HG03135 (cell line): ENCODE measurements around the gene TBRG4.
"Not testable (repeated sequence)": the region's sequence is repeated elsewhere in the genome, so short reads cannot be mapped to it uniquely, and the experiment has no call there.

Source experiments
- ATAC-seq: cut with Tn5 transposase; IDR thresholded peaks from one replicate; pipeline ENCODE4 v1.9.1; 2021; ENCODE audit warnings: mild to moderate bottlenecking, moderate library complexity; ENCODE audit not compliant: unreplicated experiment

The TBRG4 gene

DNA sequence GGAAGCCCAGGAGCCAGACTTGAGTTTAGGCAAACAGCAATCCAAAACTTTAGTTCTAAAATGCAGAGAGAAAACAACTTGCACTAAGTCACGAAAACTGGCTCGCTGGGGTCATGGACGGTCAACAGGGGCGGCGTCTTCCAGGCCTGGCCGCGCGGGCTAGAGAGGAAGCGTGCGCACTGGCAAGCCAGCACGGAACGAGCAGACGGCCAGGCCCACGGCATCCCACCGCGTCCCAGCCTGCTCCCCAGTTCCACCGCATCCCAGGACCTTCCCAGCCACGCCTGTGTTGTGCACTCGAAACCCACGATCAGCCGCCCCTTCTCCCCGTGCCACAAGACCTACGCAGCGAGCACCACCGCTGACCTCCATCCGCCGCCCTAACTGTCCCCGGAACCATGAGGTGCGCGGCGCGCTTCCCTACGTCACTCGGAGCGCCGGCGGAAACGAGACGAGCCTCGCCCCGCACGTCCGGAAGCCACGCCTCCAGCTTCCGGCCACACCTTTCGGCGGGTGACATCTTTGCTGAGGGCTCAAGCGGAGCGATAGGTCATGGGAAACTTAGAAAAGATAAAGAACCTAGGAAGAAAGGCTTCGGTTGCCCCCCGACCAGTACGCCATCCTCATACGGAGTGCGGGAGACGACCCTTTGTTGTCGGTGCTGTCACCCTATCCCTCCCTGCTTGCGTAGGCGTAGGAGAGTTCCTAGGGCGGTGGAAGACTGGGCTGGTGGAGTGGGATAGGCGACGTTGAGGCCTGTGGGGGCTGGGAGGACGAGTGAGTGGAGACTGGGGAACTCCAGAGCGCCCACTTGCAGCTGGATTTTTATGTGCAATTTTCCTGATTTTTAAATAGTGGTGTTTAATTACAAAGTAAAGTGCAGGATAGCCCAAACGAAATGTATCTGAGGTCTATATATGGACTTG lies at the start of gene TBRG4:
TBRG4 (minus strand) TSS at position 400 of the 926 bp plus-strand sequence. CDS start 2,460 bp downstream, outside the sequence.
- ATAC-seq = peak; percentile 94

GRCh38 chr7:45161138-45161537 lies 49.6 kb upstream of the TBRG4 start:
- ATAC-seq = no peak

DNA sequence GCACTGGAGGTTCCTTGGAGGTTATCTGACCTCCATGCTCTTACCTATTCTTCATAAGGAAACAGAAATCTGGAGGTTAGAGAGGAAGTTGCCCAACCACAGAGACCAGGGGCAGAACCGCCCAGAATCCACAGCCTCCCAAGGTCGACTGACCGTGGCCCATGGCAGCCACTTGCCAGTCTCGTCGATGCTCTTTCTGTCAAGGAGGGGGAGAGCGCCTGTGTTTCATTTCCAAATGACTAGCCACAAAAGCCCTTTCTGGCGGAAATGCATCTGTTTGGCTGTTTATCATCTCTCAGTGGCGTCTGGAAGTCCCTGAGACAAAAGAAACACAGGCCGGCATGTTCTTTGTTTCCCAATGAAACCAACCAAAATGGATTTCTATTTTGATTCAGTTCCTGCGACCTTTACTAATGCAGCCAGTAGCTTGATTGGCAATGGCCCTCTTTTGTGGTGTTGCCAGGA lies 49.0 kb upstream of the TBRG4 start:
- ATAC-seq = no peak

- ATAC-seq = no peak
Observed at GRCh38 chr7:45159296-45159695, 47.8 kb upstream of the TBRG4 start.

- ATAC-seq = no peak
Observed at GRCh38 chr7:45158471-45158870, 47.0 kb upstream of the TBRG4 start.

DNA sequence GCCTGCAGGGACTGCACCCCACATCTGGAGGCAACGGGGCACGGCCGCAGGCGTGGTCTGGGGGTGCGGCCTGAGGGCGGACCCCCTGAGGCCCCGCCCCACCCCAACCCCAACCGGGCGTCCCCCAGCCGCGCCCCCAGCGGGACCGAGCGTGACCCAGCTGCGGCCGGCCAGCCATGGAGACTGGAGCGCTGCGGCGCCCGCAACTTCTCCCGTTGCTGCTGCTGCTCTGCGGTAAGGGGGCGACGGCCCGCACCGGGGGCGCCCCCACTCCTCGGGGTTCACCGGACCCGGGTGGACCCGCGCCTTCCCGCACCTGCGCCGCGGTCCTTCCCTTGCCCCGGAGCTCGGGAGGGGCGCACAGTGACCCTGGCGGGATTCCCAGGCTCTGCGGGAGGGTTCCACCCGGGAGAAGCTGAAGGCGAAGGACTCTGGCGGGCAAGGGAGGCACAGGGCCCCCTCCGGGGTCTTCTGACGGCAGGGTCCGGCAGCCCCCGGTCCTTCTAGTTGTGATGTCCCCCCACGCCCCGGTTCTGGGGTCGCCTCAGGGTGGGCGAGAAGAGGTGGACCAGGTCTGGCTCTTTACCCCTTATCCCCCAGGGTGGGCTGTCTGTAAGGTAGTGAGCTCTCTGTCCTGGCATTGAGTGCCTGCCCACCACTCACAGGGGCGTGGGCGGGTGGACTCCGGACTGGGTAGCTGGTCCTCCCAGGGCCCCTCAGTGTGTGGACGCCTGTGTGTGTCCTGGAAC lies 46.3 kb upstream of the TBRG4 start, which contains the start of gene RAMP3:
RAMP3 (plus strand) TSS at position 139 of the 749 bp plus-strand sequence; CDS start at position 177, 38 bp downstream.
- no peak for ATAC-seq

DNA sequence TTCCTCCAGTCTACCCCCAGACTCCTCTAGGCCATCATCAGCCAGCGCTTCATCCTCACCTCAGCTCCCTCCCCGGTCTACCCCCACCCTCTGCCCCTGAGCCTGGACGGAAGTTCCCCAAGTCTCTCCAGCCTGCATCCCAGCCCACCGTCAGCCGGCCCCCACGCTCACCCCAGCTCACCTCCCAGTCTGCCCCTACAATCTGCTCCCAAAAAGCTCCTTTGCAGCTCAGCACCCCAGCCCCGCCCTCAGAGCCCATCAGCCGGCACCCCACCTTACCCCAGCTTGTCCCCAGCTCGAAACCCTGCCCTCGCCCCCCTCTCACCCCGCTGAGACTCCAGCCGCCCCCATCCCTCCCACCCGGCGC lies 45.8 kb upstream of the TBRG4 start:
- no peak for ATAC-seq

DNA sequence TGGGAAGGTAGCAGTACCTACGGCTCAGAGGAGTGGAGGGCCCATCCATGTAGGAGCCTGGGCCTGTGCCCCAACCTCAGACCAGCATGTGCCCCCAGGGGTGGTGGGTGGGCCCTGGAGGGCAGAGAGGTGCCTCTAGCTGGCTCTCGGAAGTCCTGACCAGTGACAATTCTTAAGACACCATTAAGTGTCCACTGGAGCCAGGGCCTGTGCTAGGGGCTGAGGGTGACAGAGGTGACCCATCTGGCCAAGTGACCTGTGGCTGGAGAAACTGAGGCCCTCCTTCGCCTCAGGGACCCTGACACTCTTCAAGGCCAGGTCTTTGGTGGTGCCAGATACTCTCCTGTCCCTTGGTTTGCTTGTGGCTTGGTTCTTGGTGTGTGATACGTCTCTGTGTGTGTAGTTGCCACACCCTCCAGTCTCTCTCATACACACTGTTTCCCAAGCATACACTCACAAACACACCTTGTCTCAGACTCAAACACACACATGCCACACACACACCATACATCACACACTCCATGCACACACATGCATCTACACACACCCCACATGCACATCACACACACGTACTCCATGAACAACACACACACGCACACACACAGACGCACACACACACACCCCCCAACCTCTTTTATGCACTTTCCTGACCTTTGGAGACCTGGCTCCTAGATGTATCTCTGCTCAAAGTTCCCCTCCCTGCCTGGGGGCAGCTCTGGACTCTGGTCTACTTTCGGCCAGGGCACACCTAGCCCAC lies 45.2 kb upstream of the TBRG4 start:
- ATAC-seq = no peak

DNA sequence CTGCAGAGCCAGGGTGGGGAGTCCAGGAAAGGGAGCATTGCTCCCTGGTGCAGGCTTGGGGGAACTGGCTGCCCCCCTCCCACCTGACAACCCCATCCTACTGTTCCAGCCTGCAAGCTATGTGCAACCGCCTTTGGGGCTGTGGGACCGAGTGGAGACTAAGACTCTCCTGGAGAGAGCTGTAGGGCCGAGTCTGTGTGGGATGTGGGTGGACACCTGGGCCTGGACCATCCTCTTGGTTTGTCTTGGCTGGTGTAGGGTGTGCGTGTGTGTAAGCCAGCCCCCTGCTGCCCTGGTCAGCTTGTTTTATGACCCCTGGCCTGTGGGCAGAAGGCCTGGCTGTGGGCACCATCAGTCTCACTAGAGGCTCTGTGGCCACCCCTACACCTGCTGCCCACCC lies 44.4 kb upstream of the TBRG4 start:
- no peak for ATAC-seq

DNA sequence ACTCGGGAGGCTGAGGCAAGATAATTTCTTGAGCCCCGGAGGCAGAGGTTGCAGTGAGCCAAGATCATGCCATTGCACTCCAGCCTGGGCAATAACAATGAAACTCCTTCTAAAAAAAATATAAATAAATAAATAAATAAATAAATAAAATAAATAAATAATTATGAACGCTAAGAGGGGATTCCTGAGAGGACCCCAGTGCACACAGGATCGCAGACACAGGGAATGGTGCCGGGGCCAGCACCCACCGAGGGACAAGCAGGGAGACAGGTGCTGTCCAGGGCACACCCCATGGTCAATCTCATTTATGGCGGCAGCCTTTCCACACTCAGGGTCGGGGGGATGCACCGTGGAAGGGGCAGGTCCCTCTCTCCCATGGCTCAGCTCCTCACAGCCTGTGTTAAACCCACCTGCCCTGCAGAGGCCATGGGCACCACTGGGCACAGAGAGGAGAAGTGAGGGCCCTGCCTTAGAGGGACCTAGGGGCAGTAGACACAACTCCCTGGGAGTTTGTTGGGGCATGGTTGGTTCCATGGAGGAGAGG lies 43.9 kb upstream of the TBRG4 start:
- ATAC-seq = no peak

- ATAC-seq = not testable (repeated sequence)
Observed at GRCh38 chr7:45153861-45154260, 42.4 kb upstream of the TBRG4 start.

DNA sequence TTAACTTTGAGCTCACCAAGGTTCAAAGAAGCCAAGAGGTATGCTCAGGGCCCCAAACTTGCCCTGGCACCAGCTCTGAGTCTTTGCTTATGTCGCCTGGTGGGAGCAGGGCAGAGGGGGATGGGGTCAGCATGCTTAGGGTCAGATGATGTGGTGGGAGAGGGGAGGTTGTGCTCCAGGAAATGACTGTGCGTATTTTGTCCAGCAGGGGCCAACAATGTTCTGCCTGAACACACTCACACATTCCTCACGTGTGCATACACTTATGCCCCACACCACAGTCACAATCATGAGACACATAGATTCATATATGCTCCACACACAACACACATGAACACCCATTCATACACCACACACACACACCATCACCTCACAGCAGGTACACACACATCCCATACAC lies 41.7 kb upstream of the TBRG4 start:
- no peak for ATAC-seq

GRCh38 chr7:45151967-45152366 lies 40.5 kb upstream of the TBRG4 start:
- no peak for ATAC-seq

DNA sequence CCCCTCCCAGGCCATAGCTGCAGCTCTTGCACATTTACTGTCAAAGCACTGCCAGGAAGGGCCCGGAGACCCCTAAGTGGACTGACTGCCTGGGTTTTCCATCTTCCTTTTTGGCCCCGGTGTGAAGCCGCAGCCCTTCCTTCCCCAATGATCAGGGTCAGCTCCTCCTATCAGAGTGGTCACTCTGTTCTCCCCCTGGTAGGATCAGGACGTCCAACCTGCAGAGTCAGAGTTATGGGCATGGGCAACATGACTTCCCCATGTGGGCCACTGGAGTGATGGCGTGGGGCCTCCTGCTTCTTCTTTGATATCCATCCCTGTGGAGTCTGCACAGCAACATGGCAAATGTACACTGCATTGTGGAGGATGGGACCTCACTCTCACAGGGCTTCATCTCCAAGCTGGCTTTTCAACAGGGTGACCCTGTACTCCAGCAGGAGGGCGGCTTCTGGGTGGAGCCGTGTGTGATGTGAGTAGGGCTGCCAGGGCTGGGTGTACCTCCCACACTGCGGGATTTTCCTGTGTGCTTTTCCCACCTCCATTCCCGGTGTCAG lies 39.7 kb upstream of the TBRG4 start:
- ATAC-seq = no peak

DNA sequence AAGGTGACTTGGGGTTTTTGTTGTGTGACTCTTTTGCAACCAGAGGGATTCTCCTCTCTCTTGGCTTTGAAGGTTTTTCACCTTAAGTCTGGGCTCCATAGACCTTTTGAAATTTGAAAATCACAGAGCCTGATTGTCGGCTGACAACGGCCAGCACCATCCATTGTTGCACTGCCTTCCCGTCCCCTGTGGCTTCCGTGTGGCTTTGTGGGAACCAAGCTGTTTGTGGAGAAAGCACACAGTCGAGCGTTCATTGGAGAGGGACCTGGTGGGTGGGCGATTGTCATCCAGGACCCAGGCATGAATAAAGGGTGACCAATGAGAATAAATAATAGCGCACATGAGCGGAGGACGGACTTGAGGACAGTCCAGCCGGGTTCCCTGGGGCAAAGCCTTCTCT lies 38.7 kb upstream of the TBRG4 start:
- no peak for ATAC-seq

DNA sequence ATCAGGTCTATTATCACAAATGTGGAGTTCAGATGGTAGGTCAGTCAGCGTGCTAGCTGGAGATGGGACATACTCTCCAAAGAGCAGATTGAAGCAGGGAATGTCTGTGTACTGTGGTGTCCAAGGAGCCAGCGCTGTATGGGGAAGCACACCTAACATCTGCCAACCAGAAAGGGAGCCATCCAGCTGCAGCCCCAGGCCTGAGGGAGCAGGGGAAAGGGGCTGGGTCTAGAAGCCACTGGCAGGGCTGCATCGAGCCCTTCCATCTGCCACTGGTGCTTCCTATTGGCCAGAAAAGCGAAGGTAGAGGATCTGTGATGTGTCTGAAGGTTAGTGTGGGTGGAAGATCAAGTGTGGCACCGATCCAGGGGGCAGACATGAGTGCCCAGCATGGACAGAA lies 38.1 kb upstream of the TBRG4 start:
- ATAC-seq = no peak

DNA sequence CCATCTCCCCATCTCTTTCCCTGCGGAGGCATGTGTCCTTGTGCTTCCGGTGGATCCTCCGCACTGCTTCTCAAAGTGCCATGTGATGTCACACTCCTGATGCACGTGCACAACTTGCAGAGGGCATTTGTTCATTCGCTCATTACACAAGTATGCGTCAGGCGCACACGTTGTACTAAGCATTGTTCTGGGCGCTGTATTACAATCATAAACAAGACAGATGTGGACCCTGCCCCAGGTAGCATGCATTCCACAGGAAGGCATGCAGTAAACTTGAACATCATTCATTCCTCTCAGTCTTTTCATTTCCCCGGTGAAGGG lies 37.1 kb upstream of the TBRG4 start:
- no peak for ATAC-seq

DNA sequence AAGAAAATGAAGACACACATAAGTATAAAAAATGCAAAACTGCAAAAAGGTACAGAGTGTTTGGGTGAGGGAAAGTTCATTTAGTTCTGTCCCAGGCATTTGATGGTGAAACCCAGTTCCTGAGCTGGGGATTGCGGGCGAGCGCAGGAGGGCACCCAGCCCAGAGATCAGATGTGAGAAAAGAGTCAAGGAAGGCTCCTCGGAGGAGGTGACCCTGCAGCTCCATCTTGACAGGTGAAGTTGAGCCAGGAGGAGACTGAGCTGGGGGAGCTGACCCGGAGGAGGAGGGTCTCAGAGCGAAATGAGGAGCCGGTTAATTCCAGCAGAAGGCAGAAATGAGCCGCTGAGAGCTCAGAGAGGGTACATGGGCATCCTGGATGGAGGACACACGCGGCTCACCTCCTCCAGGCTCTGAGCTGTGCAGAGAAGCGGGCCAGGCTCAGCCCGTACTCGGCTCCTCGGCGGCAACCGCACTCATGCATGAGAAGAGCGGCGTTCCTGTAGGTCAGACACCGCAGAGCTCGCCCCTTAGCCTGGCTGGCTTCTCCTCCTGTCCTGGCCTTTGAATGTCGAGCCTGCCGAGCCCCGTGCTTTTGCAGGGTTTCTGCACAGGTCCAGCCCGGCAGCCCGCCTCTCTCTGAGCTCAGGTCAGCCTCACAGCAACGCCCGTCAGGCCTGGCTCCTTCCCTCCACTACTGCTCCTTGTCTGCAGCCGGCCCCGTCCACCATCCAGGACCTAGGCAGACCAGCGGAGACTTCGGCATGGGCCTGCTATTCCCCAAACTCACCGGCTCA lies 36.6 kb upstream of the TBRG4 start:
- no peak for ATAC-seq

DNA sequence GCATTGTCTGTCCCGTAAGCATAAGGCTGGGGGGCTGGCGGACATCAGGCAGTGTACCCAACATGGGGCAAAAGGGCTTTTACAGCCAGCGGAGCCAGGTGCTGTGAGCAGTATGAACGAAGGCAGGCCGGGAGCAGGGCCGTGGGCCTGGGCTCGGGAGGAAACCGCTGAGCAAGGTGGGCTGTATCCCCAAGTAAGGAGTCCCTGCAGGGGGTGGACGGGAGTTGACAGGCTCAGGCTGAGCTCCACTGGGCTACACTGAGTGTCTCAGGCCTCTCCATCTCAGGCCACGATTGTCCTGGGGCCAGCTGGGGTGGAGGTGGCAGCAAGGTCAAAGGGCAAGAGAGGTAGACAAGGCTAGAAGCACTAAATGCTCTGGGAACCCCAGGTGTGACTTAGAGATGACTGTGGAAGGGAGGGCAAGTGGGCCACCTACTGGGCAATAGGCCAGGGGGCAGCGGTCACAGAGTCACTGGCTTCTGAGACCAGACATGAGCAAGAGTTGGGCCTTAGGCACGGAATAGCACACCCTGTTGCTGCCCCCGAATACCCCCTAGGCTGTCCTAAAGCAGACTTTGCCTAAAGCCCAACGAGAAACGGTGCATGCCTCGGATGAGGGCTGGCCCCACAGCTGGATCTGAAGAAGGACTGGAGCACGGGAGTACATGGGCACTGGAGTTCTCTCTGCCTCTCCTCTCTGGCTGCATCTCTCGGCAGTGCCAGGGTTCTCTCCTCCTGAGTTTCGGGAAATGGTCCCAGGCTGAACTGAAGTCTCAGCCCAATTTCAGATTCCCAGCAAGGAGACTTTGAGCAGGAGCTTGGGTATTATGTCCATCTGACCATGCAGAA lies 35.3 kb upstream of the TBRG4 start:
- ATAC-seq = no peak
